Panc1 (cell line): ENCODE measurements around the gene TMEM204.

Source experiments
- POLR2AphosphoS5 ChIP-seq: IDR thresholded peaks from 2 replicates; pipeline ENCODE4 v1.6.1; 2012; ENCODE audit warnings: mild to moderate bottlenecking, low read depth, low read length, moderate library complexity
- TF ChIP-seq, protein P1 (sequence below): fragments of 450-650 bp; IDR thresholded peaks from 2 replicates; pipeline ENCODE4 v1.5.1; 2017; ENCODE audit warnings: mild to moderate bottlenecking
- TF ChIP-seq, protein P2 (sequence below), 2 experiments: IDR thresholded peaks; 2 replicates each; pipeline ENCODE4 v1.6.1; 2011 to 2012; ENCODE audit warnings: low read depth in 2 of 2, control low read depth in 1 of 2, low read length in 1 of 2, mild to moderate bottlenecking in 1 of 2, moderate library complexity in 1 of 2; ENCODE audit not compliant: insufficient read depth in 1 of 2

DNA sequence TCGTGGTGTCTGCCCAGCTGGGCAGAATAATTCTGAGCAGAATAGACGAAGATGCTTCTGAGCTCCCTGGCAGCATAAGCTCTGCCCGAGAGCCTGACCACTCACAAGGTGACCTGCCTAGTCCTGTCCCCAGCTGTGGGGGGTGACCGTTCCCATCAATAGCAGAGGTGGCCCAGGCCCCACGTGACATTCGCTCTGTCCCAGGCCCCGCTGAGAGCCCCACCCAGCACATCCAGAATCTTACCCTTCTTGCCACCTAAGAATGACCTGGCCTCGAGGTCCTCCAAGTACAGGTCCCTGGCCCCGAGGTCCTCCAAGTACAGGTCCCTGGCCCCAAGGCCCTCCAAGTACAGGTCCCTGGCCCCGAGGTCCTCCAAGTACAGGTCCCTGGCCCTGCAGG is 695 bp upstream of the TMEM204 start:
- TF ChIP-seq, protein P1, sequence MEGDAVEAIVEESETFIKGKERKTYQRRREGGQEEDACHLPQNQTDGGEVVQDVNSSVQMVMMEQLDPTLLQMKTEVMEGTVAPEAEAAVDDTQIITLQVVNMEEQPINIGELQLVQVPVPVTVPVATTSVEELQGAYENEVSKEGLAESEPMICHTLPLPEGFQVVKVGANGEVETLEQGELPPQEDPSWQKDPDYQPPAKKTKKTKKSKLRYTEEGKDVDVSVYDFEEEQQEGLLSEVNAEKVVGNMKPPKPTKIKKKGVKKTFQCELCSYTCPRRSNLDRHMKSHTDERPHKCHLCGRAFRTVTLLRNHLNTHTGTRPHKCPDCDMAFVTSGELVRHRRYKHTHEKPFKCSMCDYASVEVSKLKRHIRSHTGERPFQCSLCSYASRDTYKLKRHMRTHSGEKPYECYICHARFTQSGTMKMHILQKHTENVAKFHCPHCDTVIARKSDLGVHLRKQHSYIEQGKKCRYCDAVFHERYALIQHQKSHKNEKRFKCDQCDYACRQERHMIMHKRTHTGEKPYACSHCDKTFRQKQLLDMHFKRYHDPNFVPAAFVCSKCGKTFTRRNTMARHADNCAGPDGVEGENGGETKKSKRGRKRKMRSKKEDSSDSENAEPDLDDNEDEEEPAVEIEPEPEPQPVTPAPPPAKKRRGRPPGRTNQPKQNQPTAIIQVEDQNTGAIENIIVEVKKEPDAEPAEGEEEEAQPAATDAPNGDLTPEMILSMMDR = no peak
- TF ChIP-seq, protein P2, sequence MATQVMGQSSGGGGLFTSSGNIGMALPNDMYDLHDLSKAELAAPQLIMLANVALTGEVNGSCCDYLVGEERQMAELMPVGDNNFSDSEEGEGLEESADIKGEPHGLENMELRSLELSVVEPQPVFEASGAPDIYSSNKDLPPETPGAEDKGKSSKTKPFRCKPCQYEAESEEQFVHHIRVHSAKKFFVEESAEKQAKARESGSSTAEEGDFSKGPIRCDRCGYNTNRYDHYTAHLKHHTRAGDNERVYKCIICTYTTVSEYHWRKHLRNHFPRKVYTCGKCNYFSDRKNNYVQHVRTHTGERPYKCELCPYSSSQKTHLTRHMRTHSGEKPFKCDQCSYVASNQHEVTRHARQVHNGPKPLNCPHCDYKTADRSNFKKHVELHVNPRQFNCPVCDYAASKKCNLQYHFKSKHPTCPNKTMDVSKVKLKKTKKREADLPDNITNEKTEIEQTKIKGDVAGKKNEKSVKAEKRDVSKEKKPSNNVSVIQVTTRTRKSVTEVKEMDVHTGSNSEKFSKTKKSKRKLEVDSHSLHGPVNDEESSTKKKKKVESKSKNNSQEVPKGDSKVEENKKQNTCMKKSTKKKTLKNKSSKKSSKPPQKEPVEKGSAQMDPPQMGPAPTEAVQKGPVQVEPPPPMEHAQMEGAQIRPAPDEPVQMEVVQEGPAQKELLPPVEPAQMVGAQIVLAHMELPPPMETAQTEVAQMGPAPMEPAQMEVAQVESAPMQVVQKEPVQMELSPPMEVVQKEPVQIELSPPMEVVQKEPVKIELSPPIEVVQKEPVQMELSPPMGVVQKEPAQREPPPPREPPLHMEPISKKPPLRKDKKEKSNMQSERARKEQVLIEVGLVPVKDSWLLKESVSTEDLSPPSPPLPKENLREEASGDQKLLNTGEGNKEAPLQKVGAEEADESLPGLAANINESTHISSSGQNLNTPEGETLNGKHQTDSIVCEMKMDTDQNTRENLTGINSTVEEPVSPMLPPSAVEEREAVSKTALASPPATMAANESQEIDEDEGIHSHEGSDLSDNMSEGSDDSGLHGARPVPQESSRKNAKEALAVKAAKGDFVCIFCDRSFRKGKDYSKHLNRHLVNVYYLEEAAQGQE (IDR thresholded peaks at IDR 0.05; ENCODE audit: insufficient read depth in 1 of 2, low read depth in 2 of 2, low read length in 1 of 2) = no peak
- no peak for TF ChIP-seq POLR2AphosphoS5
